ENCODE results near the gene MICU2.

DNA sequence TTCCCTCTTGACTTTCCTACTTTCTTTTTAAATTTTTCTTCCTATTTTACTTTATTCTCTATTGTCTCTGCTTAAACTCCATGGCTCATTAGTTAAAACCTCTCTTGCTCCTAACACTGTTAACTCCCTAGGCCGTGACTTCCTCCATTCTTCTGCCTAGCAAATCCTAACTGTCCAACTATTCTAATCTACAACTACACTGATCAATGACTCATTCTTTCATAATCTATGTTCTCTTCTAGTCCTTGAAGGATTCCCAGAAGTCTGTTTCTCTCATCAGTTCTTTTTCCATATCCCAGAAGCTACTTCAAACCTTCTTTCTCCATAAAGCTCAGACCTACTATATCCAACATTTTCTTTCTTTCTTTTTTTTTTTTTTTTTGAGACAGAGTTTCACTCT lies 66.9 kb downstream of the MICU2 start:
- no peak for TF ChIP-seq POLR2AphosphoS5 (IDR thresholded peaks at IDR 0.05; ENCODE audit: low read depth, low read length)
- TF ChIP-seq TAF1 (IDR thresholded peaks at IDR 0.05; ENCODE audit: borderline replicate concordance, insufficient read depth, low read length) = no peak
- no peak for TF ChIP-seq SIN3A (IDR thresholded peaks at IDR 0.05; ENCODE audit: borderline replicate concordance, insufficient read depth, low read length)
- TF ChIP-seq, protein P1, sequence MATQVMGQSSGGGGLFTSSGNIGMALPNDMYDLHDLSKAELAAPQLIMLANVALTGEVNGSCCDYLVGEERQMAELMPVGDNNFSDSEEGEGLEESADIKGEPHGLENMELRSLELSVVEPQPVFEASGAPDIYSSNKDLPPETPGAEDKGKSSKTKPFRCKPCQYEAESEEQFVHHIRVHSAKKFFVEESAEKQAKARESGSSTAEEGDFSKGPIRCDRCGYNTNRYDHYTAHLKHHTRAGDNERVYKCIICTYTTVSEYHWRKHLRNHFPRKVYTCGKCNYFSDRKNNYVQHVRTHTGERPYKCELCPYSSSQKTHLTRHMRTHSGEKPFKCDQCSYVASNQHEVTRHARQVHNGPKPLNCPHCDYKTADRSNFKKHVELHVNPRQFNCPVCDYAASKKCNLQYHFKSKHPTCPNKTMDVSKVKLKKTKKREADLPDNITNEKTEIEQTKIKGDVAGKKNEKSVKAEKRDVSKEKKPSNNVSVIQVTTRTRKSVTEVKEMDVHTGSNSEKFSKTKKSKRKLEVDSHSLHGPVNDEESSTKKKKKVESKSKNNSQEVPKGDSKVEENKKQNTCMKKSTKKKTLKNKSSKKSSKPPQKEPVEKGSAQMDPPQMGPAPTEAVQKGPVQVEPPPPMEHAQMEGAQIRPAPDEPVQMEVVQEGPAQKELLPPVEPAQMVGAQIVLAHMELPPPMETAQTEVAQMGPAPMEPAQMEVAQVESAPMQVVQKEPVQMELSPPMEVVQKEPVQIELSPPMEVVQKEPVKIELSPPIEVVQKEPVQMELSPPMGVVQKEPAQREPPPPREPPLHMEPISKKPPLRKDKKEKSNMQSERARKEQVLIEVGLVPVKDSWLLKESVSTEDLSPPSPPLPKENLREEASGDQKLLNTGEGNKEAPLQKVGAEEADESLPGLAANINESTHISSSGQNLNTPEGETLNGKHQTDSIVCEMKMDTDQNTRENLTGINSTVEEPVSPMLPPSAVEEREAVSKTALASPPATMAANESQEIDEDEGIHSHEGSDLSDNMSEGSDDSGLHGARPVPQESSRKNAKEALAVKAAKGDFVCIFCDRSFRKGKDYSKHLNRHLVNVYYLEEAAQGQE (IDR thresholded peaks at IDR 0.05; ENCODE audit: insufficient read depth in 1 of 2, low read depth in 2 of 2, low read length in 2 of 2) = no peak
- no peak for TF ChIP-seq FOXP2 (optimal IDR thresholded peaks at IDR 0.05; ENCODE audit: borderline replicate concordance, extremely low read depth, extremely low read length, insufficient read depth)

All from PFSK-1 (cell line).